Measurements from ENCODE around the gene NEDD4.
"Not testable (repeated sequence)": the region's sequence is repeated elsewhere in the genome, so short reads cannot be mapped to it uniquely, and the experiment has no call there.

Gene NEDD4

DNA sequence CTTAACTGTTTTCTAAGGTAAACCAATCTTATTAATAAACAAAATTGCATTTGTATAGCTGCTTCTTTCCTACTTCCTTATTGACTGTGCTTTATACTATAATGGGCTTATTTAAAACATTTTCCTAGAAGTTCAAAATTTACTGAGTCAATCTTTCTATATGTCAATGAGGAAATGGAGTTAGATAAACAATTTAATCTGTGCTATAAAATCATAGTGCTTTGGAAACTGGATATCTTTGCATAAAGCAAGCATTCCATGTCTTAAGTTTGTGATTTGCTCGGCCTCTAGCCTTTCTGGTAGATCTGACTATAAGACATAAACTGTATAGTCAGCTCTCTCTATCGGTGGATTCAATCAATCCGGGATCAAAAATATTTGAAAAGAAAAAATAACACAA, 99.6 kb downstream of the NEDD4 start:
- DNase-seq (ENCODE audit: low read depth), result no peak

DNA sequence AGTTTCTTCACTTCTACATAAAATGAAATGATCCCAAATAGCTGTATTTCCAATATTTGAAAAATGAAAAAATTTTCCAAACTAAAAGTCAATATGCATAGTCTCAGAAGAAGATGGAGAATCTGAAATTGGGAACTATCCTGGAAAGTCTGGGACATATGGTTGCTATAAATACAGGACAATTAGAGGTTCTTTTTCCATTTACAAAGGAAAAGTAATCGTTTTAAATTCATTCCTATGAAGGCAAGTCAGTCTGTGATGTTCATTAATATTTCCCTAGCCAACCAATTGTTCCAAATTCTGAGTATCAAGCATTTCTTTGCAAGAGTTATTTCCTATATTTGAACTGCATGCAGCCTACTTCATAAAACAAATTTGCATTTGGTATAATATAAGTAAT, 102.2 kb downstream of the NEDD4 start:
- no peak for DNase-seq (ENCODE audit: low read depth)

DNA sequence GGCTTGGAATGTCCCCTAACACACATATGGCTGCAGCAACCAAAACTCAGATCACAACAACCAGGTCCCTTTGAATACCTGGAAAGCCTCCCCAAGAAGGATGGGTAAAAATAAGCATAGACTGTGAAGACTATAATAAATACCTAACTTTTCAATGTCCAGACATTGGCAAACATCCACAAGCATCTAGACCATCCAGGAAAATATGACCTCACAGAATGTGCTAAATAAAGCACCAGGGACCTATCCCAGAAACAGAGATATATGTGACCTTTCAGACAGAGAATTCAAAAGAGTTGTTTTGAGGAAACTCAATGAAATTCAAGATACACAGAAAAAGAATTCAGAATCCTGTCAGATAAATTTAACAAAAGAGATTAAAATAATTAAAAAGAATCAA, 109.2 kb downstream of the NEDD4 start:
- DNase-seq (ENCODE audit: low read depth), result no peak

DNA sequence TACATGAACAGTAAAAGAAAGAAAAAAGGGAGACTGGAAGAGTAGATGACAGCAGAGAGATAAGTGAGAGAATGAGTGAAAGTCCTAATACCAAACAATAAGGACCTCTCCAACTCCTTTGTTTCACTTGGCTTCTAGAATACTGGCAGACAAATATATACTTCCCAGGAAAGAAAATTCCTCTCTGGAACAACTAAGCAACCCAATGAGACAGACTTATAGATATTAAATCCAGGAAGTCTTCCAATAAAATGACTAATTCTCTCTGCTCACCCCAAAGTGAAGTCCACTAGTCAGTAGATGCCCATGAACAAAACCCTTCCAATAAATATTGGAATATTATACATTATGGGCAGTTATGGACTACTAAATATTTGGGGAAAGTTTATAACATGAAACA, 114.2 kb downstream of the NEDD4 start:
- no peak for DNase-seq (ENCODE audit: low read depth)

DNA sequence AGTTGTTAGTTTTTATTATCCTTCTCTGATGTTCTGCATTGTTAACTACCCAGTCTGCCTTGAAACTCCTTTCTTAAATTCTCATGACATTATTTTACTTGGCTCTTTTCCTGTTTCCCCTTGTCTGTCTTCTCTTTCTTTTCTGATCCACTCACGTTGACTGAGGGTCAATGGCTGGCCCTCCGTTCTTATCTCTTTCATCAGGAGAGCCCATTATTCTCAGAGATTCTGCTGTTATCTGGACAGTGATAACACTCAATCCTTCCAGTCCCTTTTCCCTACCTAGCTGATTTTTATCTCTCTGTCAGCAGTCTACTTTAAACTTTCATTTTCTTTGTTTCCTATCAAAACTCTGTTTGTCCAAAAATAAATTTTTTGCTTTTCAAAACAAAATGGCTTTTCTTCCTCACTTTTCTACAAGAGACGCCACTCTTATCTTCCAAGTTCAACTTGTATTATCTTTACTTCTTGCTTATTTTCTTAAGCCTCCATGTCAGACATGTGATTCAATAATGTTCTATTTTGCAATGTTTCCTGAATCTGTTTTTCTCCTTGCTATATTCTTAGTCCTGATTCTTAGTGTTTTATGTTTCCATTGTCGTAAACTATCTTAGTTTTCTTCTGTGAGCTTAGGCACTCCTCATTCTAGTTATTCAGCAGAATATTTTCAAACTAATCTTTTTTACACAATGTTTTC, 120.2 kb downstream of the NEDD4 start:
- no peak for DNase-seq (ENCODE audit: low read depth)

DNA sequence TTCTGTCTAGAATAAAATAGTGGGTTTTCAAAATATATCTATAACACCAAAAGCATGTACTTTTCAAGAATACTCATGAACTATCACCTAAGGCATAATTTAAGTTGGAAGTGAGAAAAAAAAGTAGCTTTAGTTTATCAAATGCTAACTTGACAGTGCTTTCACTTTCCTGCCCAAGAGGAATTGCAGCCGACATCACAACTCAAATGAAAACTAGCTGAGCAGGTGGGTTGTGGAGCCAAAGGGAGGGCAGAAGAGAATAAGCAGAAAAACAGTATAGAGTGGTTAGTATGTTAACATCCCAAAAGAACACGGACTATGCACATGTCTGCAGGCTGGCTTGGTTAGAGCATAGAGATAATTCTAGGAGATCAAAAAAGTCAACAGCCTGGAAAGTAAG, 120.9 kb downstream of the NEDD4 start:
- DNase-seq (ENCODE audit: low read depth), result no peak

DNA sequence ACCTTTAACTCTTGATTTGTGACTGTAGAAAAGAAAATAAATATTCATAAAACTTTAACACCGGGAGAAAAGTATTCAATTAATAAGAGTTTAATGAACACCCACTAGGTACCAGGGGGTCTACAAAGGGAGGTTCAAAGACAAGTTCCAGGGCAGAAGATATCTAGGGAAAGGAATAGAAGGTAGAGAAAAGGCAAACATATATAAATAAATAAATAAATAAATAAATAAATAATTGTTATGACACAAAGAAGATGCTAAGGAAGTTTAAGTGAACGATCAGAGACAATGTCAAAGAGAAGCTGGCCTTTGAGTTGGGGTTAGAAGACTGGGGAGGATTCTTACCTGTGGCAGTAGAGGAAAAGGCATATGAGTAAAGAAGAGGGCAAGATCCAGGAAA, 123.8 kb downstream of the NEDD4 start:
- DNase-seq (ENCODE audit: low read depth), result no peak

DNA sequence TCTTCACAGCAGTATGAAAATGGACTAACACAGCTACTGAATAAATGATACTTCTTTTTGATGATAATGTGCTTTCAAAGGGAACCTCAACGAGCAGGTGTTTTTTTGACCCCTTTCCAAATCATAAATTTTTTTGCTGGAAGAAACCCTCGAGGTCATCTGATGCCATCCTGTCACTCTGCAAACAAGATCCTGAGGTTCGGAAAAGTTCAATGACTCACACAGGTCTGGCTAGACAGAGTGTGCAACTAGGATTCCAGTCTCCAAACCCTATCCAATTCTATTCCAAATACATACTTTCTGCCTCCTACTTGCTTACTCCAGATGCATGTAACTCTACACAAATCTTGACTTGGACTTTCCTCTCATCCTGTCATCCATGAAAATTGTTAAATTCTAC, 124.7 kb downstream of the NEDD4 start:
- no peak for DNase-seq (ENCODE audit: low read depth)

DNA sequence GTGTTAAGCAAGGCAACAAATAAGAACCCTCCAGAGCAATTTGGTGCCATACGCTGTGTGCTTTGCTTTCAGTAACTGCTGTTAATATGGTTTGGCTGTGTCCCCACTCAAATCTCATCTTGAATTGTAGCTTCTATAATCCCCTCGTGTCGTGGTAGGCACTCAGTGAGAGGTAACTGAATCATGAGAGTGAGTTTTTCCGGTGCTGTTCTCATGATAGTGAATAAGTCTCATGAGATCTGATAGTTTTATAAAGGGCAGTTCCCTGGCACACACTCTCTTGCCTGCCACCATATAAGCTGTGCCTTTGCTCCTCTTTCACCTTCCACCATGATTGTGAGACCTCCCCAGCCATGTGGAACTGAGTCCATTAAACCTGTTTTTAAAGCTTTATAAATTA, 125.1 kb downstream of the NEDD4 start:
- not testable (repeated sequence) for DNase-seq (ENCODE audit: low read depth)

DNA sequence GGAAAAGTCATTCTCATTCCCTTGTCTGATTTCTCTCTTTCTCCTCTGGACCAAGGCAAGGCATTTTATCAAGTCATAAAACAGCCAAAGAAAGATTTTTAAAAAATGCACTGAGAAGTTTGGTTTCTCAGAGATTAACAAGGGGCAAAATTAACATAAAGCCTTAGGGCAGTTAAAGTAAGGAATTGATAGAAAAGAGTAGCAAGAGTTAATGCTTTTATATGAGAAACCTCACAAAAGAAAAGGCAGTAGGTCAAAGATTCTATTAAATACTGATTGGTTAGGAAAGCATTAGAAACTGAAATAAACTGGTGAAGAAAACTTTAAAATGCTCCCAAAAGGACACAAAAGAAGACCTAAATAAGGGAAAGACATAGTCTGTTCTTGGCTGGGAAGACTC, 129.5 kb downstream of the NEDD4 start:
- DNase-seq (ENCODE audit: low read depth), result no peak

DNA sequence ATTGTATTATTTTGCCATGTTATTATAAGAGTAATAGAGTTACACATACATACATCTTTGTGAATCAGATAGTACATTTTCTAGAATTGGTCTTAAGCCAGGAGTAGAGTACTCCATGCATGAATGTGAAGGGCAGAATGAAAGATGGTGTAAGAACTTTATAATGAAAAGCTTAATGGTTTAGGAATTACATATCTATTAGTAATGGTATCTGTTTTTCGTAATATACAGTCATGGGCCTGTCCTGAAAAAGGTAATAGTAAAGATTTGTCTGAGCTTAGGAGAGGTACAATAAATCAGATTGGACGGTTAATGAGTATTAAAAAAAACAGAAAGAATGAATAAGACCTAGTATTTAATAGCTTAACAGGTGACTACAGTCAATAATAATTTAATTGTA, 132.3 kb downstream of the NEDD4 start:
- no peak for DNase-seq (ENCODE audit: low read depth)

DNA sequence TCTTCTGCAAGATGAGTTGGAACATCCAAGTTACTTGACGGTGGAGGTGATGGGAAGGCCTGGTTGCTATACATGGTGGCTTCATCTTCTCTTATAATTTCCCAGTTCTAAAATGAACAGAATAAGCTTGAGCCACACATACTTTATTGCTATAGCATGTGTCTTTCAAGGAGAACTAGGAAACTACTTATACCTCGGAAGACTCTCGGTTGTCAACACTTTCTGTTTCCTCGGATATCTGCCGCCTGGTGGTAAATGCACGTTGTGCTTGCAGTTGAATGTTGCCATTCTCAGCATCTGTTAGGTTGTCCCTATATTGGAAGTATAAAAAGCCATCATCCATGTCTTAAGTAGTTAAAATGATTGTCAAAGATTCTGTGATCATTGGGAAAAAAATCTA, 132.9 kb downstream of the NEDD4 start:
- DNase-seq (ENCODE audit: low read depth), result no peak

DNA sequence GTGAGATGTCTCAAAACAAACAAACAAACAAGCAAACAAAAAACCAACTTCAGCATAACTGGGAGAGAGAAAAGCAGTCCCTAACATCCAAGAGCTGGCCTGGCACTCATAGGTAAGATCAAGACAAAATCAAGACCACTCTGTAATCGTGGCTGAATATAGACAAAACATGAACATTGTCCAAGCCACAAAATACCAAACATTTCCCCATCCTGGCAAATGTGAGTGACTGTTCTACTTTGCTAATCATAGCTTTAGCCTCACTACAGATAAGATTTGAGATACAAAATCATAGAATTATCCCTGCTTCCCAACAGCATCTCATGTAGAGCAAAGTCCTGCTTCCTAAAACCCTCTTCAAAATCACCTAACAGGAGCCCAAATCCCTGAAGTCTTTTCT, 133.7 kb downstream of the NEDD4 start:
- DNase-seq (ENCODE audit: low read depth), result no peak

DNA sequence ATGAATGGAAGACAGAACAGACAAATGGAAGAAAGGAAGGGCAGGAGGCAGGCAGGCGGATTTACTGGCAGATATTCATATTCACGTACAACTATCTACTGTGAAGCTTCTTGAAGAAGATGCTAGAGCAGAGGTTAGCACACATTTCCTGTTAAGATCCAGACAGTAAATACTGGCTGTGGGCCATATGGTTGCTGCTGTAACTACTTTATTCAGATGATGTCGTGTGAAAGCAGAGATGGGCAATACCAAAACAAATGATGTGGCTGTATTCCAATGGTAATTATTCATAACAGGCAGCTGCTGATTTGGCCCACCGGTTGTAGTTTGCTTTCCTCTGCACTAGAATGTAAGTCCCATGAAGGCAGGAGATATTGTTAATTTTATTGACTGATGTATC, 134.8 kb downstream of the NEDD4 start:
- DNase-seq (ENCODE audit: low read depth), result no peak

DNA sequence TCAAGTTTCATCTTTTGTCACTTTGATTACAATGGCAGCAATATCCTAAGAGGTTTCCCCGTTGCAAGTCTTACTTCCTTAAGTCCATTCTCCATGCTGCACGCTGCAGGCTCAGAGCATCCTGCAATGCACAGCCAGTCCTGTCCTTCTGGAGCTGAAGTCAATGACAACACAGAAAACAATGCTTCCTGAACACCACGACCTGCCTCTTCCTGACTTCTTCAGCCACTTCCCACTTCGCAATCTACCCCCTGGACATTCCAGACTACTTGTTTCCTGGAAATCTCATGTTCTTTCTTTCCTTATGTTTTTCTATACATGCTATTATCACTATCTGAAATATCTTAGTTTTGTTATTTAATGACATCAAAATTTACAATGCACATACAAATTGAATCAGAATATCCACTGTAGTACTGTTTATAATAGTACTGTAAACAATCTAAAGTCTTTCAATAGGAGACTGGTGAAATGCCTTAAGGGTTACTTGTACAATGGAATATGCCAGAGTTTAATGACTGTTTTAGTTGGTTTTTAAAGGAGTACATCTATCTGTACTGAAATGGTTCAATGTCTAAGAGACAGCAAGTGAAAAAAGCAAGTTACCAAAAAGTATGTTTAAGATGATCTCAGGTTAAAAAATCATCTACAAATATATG, 136.8 kb downstream of the NEDD4 start:
- no peak for DNase-seq (ENCODE audit: low read depth)

DNA sequence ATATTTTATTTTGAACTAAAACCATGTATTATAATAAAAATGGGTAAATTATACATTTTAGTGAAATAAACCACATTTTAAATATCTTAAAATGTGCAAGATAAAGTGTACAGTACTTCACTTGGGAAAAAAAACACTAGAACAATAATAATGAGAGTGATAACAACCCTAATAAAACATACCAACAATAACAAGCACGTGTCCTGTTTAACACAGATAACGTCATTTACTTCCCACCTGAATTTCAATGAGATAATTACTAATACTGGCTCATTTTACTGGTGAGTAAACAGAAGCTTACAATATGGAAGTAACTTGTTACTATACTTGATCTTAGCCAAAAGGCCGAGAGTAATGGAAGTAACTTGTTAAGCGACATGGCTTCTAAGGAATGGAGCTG, 140.3 kb downstream of the NEDD4 start:
- no peak for DNase-seq (ENCODE audit: low read depth)

DNA sequence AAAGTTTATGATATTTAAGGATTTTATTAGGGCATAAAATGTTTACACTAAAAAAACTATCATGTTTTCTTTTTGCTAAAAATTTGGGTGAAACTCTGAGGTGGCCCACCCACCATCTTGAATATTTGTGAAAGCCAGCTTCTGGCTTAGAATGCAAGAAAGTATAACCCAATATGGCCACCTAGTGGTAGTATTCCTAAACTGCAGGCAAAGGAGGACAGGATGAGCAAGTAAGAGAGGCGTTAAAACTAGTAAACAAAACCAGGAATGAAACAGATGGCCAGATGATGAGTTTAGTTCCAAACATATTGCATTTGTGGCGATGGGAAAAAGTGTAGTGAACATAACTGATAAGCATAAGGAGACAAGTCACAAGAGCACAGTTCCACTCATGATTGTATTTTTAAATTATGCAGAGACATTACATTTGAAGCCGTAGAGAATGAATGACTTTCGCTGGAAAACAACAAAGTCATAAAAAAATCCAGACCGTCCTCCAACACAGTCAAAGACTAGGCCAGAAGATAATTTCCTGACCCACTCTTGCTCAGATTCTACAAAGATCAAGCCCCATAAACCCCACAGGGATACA, 147.2 kb downstream of the NEDD4 start:
- no peak for DNase-seq (ENCODE audit: low read depth)

DNA sequence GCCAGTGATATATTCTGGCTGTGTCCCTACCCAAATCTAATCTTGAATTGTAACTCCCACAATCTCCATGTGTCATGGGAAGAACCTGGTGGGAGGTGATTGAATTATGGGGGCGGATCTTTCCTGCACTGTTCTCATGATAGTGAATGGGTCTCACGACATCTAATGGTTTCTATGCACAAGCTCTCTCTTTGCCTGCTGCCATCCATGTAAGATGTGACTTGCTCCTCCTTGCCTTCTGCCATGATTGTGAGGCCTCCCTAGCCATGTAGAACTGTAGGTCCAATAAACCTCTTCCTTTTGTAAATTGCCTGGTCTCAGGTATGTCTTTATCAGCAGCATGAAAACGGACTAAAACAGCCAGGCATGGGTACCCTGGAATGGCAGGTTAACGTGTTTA, 150.5 kb downstream of the NEDD4 start:
- DNase-seq (ENCODE audit: low read depth), result not testable (repeated sequence)

DNA sequence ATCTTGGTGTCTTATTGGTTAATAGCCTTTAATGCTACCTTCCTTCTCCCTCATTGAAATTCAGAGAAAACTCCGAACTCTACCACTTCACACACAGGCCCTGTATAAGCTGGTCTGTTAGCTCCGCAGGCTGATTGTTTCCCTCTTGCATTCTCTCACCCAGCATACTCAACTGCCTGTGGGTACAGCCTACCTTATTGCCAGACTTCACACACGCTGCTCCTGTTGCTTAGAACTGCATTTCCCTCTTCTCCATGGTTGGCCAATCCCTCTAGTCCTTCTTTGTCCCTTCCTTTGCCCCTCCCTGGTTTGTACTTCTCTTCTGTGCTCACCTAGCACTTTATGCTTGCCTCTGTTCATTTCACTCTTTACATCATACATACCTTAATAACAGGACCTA, 157.5 kb downstream of the NEDD4 start:
- DNase-seq (ENCODE audit: low read depth), result no peak

DNA sequence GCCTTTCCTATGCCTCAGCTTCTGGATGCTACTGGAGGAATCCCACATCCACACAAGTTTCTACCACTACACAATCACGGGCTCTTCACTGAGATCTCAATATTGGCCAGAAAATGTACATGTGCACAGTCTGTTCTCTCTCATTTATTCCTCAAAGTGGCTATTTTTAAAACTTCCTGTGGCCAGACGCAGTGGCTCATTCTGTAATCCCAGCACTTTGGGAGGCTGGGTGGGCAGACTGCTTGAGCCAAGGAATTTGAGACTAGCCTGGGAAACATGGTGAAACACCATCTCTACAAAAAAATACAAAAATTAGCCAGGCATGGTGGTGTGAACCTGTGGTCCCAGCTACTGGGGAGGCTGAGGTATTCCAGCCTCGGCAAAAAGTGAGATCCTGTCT, 159.1 kb downstream of the NEDD4 start:
- no peak for DNase-seq (ENCODE audit: low read depth)

DNA sequence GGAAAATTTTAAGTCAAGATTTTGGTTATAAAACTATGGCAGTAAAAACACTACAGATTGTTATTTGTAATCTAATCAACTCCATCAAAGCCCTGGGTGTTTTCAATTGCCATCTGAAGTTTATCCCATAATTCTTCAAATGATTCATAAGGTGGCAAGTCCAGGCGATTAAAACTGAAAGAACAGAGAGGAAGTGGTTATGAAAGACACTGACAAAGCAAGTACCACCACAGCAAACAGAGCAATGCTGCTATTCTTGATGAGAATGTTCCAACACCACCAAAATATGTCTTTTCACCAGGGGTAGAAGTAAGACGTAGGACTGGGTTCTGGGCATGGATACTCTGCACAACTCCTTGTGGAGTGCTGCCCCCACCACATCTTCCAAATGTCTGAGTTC, 163.6 kb downstream of the NEDD4 start:
- no peak for DNase-seq (ENCODE audit: low read depth)

DNA sequence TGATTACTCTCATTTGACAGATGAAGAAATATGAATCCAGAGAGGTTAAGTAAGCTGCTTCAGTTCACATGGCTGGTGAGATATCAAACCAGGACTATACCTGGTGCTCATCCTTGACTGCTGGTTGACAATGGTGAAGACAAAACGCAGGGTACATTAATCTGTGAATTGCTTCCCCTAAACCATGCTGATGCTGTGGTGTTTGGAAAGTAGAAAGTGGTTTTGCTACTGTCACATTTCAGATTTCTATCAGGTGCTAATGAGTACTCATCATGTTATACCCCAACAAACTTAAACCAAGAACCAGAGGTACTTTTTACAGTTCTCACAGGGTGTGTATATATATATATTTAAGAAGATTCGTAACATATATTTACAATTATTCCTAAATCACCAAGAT, 165.5 kb downstream of the NEDD4 start:
- no peak for DNase-seq (ENCODE audit: low read depth)

DNA sequence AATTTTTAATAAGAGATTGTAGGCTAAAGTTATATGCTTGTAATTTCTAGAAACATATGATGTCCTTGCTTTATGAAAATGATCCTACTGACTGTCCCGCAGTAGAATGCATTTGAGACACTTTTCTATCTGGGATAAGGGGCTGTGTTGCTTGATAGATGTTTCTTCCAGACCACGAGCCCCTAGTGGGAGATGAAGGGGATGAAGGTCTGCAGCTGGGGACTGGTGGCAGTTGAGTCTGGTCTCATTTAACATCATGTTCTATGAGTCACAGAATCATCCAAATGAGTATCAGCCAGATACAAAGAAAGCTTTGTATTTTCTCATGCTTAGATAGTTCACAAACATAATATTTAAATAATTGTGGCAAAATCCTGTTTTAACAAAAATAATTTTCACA, 166.2 kb downstream of the NEDD4 start:
- no peak for DNase-seq (ENCODE audit: low read depth)
